Vagina (tissue), 2 donors: Measurements from ENCODE around the gene BCL6.

Experiments
- POLR2A ChIP-seq, 2 donors: fragments of 450-650 bp; IDR thresholded peaks; one replicate each; pipeline ENCODE4 v1.6.1; 2017; ENCODE audit warnings: antibody characterized with exemption in 2 of 2, mild to moderate bottlenecking in 2 of 2, moderate library complexity in 2 of 2
- POLR2AphosphoS5 ChIP-seq, 2 donors: sonication (generic); formaldehyde crosslinking; IDR thresholded peaks; one replicate each; pipeline ENCODE4 v1.9.0; 2017; ENCODE audit warnings: antibody characterized with exemption in 2 of 2, mild to moderate bottlenecking in 2 of 2, low read depth in 1 of 2; ENCODE audit not compliant: insufficient read depth in 1 of 2

DNA sequence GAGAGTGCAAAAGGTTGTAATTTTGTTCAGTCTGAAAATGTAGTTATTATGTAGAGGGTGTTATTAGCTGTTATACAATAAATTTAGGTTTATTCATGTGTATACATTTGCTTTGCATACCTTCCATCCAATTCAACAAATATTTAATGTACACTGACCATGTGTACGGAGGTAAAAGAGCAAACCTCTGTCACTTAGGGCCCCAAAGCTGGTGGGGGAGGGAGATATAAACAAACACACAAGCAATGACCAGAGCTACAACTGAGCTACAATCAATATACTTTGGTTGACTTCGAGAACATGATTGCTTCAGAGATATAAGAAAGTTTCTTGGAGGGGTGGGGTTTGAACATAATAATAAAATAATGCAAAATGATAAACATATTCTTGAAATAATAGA lies 17.5 kb upstream of the BCL6 start:
- TF ChIP-seq POLR2AphosphoS5 (IDR thresholded peaks at IDR 0.05; ENCODE audit: insufficient read depth in 1 of 2, low read depth in 1 of 2) (no peak), POLR2A (IDR thresholded peaks at IDR 0.05) (no peak)
